ENCODE measurements around the gene NXPH3.

The NXPH3 gene

DNA sequence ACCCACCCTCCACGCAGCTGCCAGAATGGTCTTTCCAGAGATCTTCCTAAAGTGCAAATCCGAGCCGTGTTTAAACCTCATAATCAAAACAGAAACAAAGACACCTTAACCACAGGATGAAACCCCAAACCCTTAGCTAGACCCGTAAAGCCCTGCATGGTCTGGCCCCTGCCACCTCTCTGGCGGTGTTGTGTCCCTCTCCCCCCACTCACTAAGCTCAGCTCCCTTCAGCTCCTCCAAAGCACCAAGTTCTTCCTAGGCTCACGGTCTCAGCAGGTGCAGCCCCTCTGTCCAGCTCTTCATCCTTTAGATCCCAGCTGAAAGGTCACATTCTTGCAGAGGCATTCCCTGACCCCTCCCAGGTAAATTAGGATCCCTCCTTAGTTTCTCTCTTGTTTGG lies 4.4 kb upstream of the NXPH3 start:
- Histone ChIP-seq H2BK5ac (ENCODE audit: low read length) (no peak overlapping the region), H3K4ac (ENCODE audit: low read length) (no peak overlapping the region), H2BK15ac (ENCODE audit: low read length) (no peak overlapping the region), H3K14ac (ENCODE audit: low read length) (no peak overlapping the region), H4K91ac (ENCODE audit: low read depth, low read length, poor library complexity) (no peak overlapping the region), H2BK120ac (ENCODE audit: low read depth, low read length) (peak overlapping the region; percentile 11), H3K4me3 (ENCODE audit: low read length in 2 of 2) (no peak overlapping the region), H2BK12ac (ENCODE audit: low read length) (no peak overlapping the region), H3K4me2 (ENCODE audit: insufficient read depth, low read length, poor library complexity, severe bottlenecking) (no peak overlapping the region), H3K27ac (replicated peaks; ENCODE audit: low read length) (no peak overlapping the region), H3K9ac (ENCODE audit: low read depth, low read length, poor library complexity) (no peak overlapping the region), H3K9me3 (replicated peaks in 1 of 2; ENCODE audit: control insufficient read depth in 2 of 2, insufficient read depth in 1 of 2, low read depth in 1 of 2, low read length in 2 of 2) (no peaks in the 10 kb centered on the region), H2AK5ac (ENCODE audit: low read depth, low read length) (no peak overlapping the region), H3K36me3 (replicated peaks in 1 of 2; ENCODE audit: control insufficient read depth in 2 of 2, insufficient read depth in 2 of 2, low read length in 2 of 2) (no peaks in the 10 kb centered on the region), H3K27me3 (ENCODE audit: control insufficient read depth in 3 of 3, insufficient read depth in 3 of 3, low read depth in 1 of 3, low read length in 3 of 3) (peaks cover 0 to 65% (median 11%) of the 10 kb centered on the region in 3 experiments), H2AFZ (ENCODE audit: low read length) (no peak overlapping the region), H3K79me1 (ENCODE audit: low read depth, low read length) (peaks cover 3% of the 10 kb centered on the region), H3K23ac (ENCODE audit: low read depth, low read length, poor library complexity) (no peak overlapping the region), H4K8ac (ENCODE audit: low read depth, low read length) (no peak overlapping the region), H3K18ac (ENCODE audit: low read length) (no peak overlapping the region), H3K4me1 (ENCODE audit: control insufficient read depth in 2 of 2, insufficient read depth in 1 of 2, low read depth in 1 of 2, low read length in 2 of 2) (peaks cover 0 to 6% of the 10 kb centered on the region in 2 donors)
- no CpG with 5 or more reads among the region's 6 CpGs for WGBS, 2 donors (ENCODE audit: extremely low coverage in 2 of 2, insufficient read length in 2 of 2, insufficient replicate concordance in 1 of 2)
- DNase-seq (ENCODE audit: low spot score): no peak

GRCh38 chr17:49571764-49572163 lies 3.9 kb upstream of the NXPH3 start:
- Histone ChIP-seq H3K4me3 (ENCODE audit: low read length in 2 of 2) (no peak overlapping the region), H2BK12ac (ENCODE audit: low read length) (no peak overlapping the region), H3K4ac (ENCODE audit: low read length) (no peak overlapping the region), H2BK15ac (ENCODE audit: low read length) (no peak overlapping the region), H3K14ac (ENCODE audit: low read length) (no peak overlapping the region), H3K9me3 (replicated peaks in 1 of 2; ENCODE audit: control insufficient read depth in 2 of 2, insufficient read depth in 1 of 2, low read depth in 1 of 2, low read length in 2 of 2) (no peaks in the 10 kb centered on the region), H3K27ac (replicated peaks; ENCODE audit: low read length) (no peak overlapping the region), H2AFZ (ENCODE audit: low read length) (no peak overlapping the region), H2AK5ac (ENCODE audit: low read depth, low read length) (no peak overlapping the region), H3K23ac (ENCODE audit: low read depth, low read length, poor library complexity) (no peak overlapping the region), H2BK120ac (ENCODE audit: low read depth, low read length) (no peak overlapping the region), H3K79me1 (ENCODE audit: low read depth, low read length) (peaks cover 3% of the 10 kb centered on the region), H2BK5ac (ENCODE audit: low read length) (no peak overlapping the region), H3K18ac (ENCODE audit: low read length) (no peak overlapping the region), H3K9ac (ENCODE audit: low read depth, low read length, poor library complexity) (no peak overlapping the region), H3K4me1 (ENCODE audit: control insufficient read depth in 2 of 2, insufficient read depth in 1 of 2, low read depth in 1 of 2, low read length in 2 of 2) (peaks cover 0 to 6% of the 10 kb centered on the region in 2 donors), H3K36me3 (replicated peaks in 1 of 2; ENCODE audit: control insufficient read depth in 2 of 2, insufficient read depth in 2 of 2, low read length in 2 of 2) (no peaks in the 10 kb centered on the region), H3K4me2 (ENCODE audit: insufficient read depth, low read length, poor library complexity, severe bottlenecking) (no peak overlapping the region), H3K27me3 (ENCODE audit: control insufficient read depth in 3 of 3, insufficient read depth in 3 of 3, low read depth in 1 of 3, low read length in 3 of 3) (peaks cover 0 to 62% (median 11%) of the 10 kb centered on the region in 3 experiments), H4K8ac (ENCODE audit: low read depth, low read length) (no peak overlapping the region), H4K91ac (ENCODE audit: low read depth, low read length, poor library complexity) (no peak overlapping the region)
- no CpG with 5 or more reads among the region's 4 CpGs for WGBS, 2 donors (ENCODE audit: extremely low coverage in 2 of 2, insufficient read length in 2 of 2, insufficient replicate concordance in 1 of 2)
- no peak for DNase-seq (ENCODE audit: low spot score)

- Histone ChIP-seq H2AFZ (ENCODE audit: low read length) (no peak overlapping the region), H3K36me3 (replicated peaks in 1 of 2; ENCODE audit: control insufficient read depth in 2 of 2, insufficient read depth in 2 of 2, low read length in 2 of 2) (no peaks in the 10 kb centered on the region), H2BK12ac (ENCODE audit: low read length) (peak overlapping the region; percentile 43), H4K91ac (ENCODE audit: low read depth, low read length, poor library complexity) (no peak overlapping the region), H3K27me3 (ENCODE audit: control insufficient read depth in 3 of 3, insufficient read depth in 3 of 3, low read depth in 1 of 3, low read length in 3 of 3) (peaks cover 0 to 62% (median 14%) of the 10 kb centered on the region in 3 experiments), H3K23ac (ENCODE audit: low read depth, low read length, poor library complexity) (no peak overlapping the region), H3K9me3 (replicated peaks in 1 of 2; ENCODE audit: control insufficient read depth in 2 of 2, insufficient read depth in 1 of 2, low read depth in 1 of 2, low read length in 2 of 2) (no peaks in the 10 kb centered on the region), H4K8ac (ENCODE audit: low read depth, low read length) (no peak overlapping the region), H2AK5ac (ENCODE audit: low read depth, low read length) (no peak overlapping the region), H3K27ac (replicated peaks; ENCODE audit: low read length) (no peak overlapping the region), H2BK5ac (ENCODE audit: low read length) (no peak overlapping the region), H3K14ac (ENCODE audit: low read length) (no peak overlapping the region), H3K79me1 (ENCODE audit: low read depth, low read length) (peaks cover 3% of the 10 kb centered on the region), H3K4me2 (ENCODE audit: insufficient read depth, low read length, poor library complexity, severe bottlenecking) (no peak overlapping the region), H3K9ac (ENCODE audit: low read depth, low read length, poor library complexity) (peak overlapping the region; percentile 30), H3K4ac (ENCODE audit: low read length) (no peak overlapping the region), H3K4me3 (ENCODE audit: low read length in 2 of 2) (no peak overlapping the region), H3K18ac (ENCODE audit: low read length) (no peak overlapping the region), H3K4me1 (ENCODE audit: control insufficient read depth in 2 of 2, insufficient read depth in 1 of 2, low read depth in 1 of 2, low read length in 2 of 2) (peaks cover 4 to 10% of the 10 kb centered on the region in 2 donors), H2BK120ac (ENCODE audit: low read depth, low read length) (no peak overlapping the region), H2BK15ac (ENCODE audit: low read length) (no peak overlapping the region)
- no peak for DNase-seq (ENCODE audit: low spot score)
- no CpG with 5 or more reads among the region's 3 CpGs for WGBS, 2 donors (ENCODE audit: extremely low coverage in 2 of 2, insufficient read length in 2 of 2, insufficient replicate concordance in 1 of 2)
These were observed 3.4 kb upstream of the NXPH3 start for GRCh38 chr17:49572226-49572625.

- Histone ChIP-seq H3K36me3 (replicated peaks in 1 of 2; ENCODE audit: control insufficient read depth in 2 of 2, insufficient read depth in 2 of 2, low read length in 2 of 2) (no peaks in the 10 kb centered on the region), H2AK5ac (ENCODE audit: low read depth, low read length) (peak overlapping the region; percentile 81), H2BK15ac (ENCODE audit: low read length) (no peak overlapping the region), H4K8ac (ENCODE audit: low read depth, low read length) (no peak overlapping the region), H4K91ac (ENCODE audit: low read depth, low read length, poor library complexity) (no peak overlapping the region), H3K4ac (ENCODE audit: low read length) (no peak overlapping the region), H3K18ac (ENCODE audit: low read length) (no peak overlapping the region), H3K27ac (replicated peaks; ENCODE audit: low read length) (no peak overlapping the region), H3K4me3 (ENCODE audit: low read length in 2 of 2) (no peak overlapping the region), H2BK120ac (ENCODE audit: low read depth, low read length) (no peak overlapping the region), H2BK12ac (ENCODE audit: low read length) (no peak overlapping the region), H3K9me3 (replicated peaks in 1 of 2; ENCODE audit: control insufficient read depth in 2 of 2, insufficient read depth in 1 of 2, low read depth in 1 of 2, low read length in 2 of 2) (no peaks in the 10 kb centered on the region), H2AFZ (ENCODE audit: low read length) (no peak overlapping the region), H3K4me2 (ENCODE audit: insufficient read depth, low read length, poor library complexity, severe bottlenecking) (no peak overlapping the region), H3K9ac (ENCODE audit: low read depth, low read length, poor library complexity) (no peak overlapping the region), H3K23ac (ENCODE audit: low read depth, low read length, poor library complexity) (no peak overlapping the region), H3K14ac (ENCODE audit: low read length) (peak overlapping the region; percentile 21), H2BK5ac (ENCODE audit: low read length) (peak overlapping the region; percentile 39), H3K27me3 (ENCODE audit: control insufficient read depth in 3 of 3, insufficient read depth in 3 of 3, low read depth in 1 of 3, low read length in 3 of 3) (peaks cover 0 to 69% (median 15%) of the 10 kb centered on the region in 3 experiments), H3K4me1 (ENCODE audit: control insufficient read depth in 2 of 2, insufficient read depth in 1 of 2, low read depth in 1 of 2, low read length in 2 of 2) (peaks cover 4 to 12% of the 10 kb centered on the region in 2 donors), H3K79me1 (ENCODE audit: low read depth, low read length) (peaks cover 3% of the 10 kb centered on the region)
- no peak for DNase-seq (ENCODE audit: low spot score)
- WGBS, 2 donors (ENCODE audit: extremely low coverage in 2 of 2, insufficient read length in 2 of 2, insufficient replicate concordance in 1 of 2): no CpG with 5 or more reads among the region's 6 CpGs
These were observed 2.8 kb upstream of the NXPH3 start for GRCh38 chr17:49572806-49573420.

Measured in neuronal stem cell (in vitro differentiated cells).